Fibroblast of lung (primary cell): ENCODE data around the gene ARFIP1.

Experiments
- EZH2 ChIP-seq: IDR thresholded peaks from 2 replicates; pipeline ENCODE4 v1.5.1; 2012; ENCODE audit warnings: low read length, control low read depth, mild to moderate bottlenecking; ENCODE audit errors: missing control alignments
- TF ChIP-seq, protein P1 (sequence below), 2 donors: IDR thresholded peaks in 1 of 2; conservative IDR thresholded peaks in 1 of 2; 1 replicate in 1 of 2; 2 replicates in 1 of 2; pipeline ENCODE4 v1.5.1; 2011 to 2012; ENCODE audit warnings: low read length in 2 of 2, control low read depth in 1 of 2, inconsistent platforms in 1 of 2, low read depth in 1 of 2, mild to moderate bottlenecking in 1 of 2

DNA sequence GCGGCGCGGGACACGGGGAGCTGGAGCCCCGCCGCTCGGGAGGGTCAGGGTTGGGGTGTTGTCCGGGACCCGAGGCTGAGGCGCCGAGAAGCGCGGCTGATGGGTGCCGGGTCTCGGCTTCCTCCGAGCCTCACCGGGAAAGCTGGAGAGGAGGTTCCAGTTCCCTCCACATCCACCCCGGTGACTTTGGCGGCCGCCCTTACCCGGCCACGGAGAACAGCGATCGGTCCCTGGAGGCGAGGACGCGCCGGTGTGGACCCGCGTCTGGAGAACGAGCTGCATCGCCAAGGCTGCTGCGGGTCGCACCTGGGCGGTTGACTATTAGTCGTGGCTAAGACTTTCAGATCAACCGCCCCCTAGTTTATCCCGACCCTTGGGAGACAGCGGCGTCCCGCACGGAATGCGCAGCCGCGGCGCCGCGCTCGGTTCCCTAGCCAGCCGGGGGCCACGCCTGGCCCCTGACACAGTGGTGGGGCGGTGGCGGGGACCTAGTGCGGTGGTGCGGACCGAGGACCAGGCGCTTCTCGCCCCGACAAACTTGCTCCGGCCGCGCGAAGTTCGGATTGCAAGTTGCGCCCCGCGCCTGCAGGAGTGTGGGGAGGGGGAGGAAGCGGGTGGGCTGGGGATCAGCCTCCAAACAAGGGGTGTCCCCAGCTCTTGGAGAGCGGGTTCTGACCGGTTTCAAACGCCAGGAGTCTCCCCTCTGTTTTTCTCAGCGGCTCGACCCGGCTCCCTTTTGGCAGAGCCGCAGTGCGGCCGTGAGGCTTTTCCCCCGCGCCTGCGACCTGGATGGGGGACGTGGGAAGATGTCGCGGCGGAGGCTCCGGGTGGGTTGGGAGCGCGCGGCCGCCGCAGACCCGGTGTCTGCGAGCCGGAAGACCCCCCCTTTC lies 156.9 kb downstream of the ARFIP1 start:
- TF ChIP-seq, protein P1, sequence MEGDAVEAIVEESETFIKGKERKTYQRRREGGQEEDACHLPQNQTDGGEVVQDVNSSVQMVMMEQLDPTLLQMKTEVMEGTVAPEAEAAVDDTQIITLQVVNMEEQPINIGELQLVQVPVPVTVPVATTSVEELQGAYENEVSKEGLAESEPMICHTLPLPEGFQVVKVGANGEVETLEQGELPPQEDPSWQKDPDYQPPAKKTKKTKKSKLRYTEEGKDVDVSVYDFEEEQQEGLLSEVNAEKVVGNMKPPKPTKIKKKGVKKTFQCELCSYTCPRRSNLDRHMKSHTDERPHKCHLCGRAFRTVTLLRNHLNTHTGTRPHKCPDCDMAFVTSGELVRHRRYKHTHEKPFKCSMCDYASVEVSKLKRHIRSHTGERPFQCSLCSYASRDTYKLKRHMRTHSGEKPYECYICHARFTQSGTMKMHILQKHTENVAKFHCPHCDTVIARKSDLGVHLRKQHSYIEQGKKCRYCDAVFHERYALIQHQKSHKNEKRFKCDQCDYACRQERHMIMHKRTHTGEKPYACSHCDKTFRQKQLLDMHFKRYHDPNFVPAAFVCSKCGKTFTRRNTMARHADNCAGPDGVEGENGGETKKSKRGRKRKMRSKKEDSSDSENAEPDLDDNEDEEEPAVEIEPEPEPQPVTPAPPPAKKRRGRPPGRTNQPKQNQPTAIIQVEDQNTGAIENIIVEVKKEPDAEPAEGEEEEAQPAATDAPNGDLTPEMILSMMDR (conservative IDR thresholded peaks at IDR 0.05 in 1 of 2, IDR thresholded peaks at IDR 0.05 in 1 of 2; ENCODE audit: low read depth in 1 of 2, low read length in 2 of 2): no peak
- TF ChIP-seq EZH2: no peak
